ENCODE measurements around the gene RHBDL3. TPM values are rescaled to one million over a fixed set of nuclear protein-coding genes. Genes with fewer than 3 reads are reported as not detected.

Gene RHBDL3
- total RNA-seq, 1 donor from 2014 or later: 4.4 TPM

DNA sequence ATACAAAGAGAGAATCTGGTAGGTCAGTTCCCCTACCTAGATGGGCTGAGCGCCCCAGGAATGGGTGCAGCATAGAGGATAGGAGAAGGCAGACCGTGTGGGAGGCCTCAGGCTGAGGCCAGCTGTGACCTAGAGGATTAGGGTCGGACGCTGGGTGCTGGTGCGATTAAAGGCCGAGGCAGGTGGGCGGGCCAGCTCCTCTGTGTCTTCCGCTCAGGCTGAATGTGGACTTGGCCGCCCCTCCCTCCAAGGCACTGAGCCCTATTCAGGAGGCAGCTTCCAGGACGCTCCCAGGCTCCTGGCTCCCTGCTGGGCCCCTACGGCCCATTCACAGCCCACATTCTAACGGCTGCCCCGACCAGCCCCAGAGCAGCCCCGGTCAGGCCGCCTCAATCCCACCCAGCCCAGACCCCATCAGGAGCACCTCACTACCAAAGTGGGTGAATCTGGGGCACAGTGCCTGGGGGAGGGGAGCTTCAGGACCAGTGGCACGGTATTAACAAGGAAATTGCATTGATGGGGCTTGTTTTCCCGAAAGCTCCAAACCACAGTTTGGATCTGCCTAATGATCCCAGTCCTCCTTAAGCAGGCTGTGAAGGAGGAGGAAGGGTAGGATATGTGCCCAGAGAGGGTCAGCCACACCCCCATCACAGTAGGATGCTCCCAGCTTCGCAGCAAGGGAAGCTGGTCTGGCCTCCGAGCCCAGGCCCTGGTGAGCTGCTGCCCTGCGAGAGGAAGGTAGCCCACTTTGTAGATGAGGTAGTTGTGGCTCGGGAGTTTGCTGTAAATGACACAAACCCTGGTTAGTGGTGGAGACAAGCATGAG, 14.5 kb downstream of the RHBDL3 start:
- no peak for DNase-seq (ENCODE audit: extremely low spot score, unreplicated experiment)
- no peaks in the 10 kb centered on the region for H3K36me3 Mint-ChIP-seq
- no peak overlapping the region for H3K27ac Mint-ChIP-seq
- H3K4me3 Mint-ChIP-seq: no peak overlapping the region
- no peaks in the 10 kb centered on the region for H3K9me3 Mint-ChIP-seq
- peaks cover 15% of the 10 kb centered on the region for H3K4me1 Mint-ChIP-seq (ENCODE audit: unreplicated experiment)
- peaks cover 3% of the 10 kb centered on the region for H3K27me3 Mint-ChIP-seq
- TF ChIP-seq, protein P1, sequence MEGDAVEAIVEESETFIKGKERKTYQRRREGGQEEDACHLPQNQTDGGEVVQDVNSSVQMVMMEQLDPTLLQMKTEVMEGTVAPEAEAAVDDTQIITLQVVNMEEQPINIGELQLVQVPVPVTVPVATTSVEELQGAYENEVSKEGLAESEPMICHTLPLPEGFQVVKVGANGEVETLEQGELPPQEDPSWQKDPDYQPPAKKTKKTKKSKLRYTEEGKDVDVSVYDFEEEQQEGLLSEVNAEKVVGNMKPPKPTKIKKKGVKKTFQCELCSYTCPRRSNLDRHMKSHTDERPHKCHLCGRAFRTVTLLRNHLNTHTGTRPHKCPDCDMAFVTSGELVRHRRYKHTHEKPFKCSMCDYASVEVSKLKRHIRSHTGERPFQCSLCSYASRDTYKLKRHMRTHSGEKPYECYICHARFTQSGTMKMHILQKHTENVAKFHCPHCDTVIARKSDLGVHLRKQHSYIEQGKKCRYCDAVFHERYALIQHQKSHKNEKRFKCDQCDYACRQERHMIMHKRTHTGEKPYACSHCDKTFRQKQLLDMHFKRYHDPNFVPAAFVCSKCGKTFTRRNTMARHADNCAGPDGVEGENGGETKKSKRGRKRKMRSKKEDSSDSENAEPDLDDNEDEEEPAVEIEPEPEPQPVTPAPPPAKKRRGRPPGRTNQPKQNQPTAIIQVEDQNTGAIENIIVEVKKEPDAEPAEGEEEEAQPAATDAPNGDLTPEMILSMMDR (conservative IDR thresholded peaks at IDR 0.05): no peak

DNA sequence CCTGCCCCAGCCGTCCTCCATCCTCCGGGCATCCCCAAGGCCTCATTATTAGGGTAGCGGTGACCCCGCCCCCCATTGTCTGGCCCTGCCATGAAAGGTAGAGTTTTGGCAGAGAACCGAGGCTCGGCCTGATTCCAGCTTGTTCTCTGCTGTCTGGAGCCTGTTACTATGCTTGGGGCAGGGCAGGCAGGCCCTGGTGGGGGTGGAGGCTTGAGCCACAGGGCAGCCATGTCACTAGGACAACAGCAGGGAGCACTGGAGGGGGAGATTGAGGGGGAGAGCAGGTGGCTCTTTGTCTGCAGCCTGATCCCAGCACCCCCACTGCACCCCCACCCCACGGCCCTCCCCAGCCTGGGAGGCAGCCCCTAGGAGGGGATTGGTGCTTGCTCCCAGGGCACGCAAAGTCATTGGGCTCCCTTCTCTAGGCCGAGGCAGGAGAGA, 15.4 kb downstream of the RHBDL3 start:
- no peak for DNase-seq (ENCODE audit: extremely low spot score, unreplicated experiment)
- peaks cover 12% of the 10 kb centered on the region for H3K4me1 Mint-ChIP-seq (ENCODE audit: unreplicated experiment)
- H3K36me3 Mint-ChIP-seq: no peaks in the 10 kb centered on the region
- TF ChIP-seq, protein P1 (conservative IDR thresholded peaks at IDR 0.05): no peak
- H3K9me3 Mint-ChIP-seq: no peaks in the 10 kb centered on the region
- peaks cover 3% of the 10 kb centered on the region for H3K27me3 Mint-ChIP-seq
- no peak overlapping the region for H3K27ac Mint-ChIP-seq
- H3K4me3 Mint-ChIP-seq: no peak overlapping the region

DNA sequence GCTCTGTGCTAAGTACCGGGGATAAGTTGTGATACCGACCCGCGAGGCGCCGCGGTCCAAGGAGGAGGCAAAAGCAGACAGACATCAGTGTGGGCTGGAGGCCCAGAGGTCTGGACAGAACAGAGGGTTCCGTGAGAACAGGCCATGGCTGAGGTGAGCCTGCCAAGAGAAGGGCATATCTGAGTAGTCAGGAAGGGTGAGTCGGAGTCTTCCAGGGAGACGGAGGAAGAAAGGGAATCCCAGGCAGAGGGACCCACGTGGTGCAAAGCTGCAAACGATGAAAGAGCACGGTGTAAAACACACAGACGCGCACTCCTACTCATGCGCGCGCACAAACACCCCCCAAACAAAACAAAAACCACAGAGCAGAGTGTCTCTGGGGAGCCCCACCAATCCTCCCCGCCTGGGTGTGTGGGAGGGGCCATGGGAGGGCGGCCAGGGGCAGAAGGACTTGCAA, 18.1 kb downstream of the RHBDL3 start:
- Mint-ChIP-seq H3K4me3 (no peak overlapping the region), H3K27ac (no peak overlapping the region), H3K36me3 (no peaks in the 10 kb centered on the region), H3K4me1 (ENCODE audit: unreplicated experiment) (peaks cover 11% of the 10 kb centered on the region), H3K27me3 (peaks cover 3% of the 10 kb centered on the region), H3K9me3 (no peaks in the 10 kb centered on the region)
- no peak for DNase-seq (ENCODE audit: extremely low spot score, unreplicated experiment)
- TF ChIP-seq, protein P1 (conservative IDR thresholded peaks at IDR 0.05): no peak

GRCh38 chr17:32285306-32285705, 19.7 kb downstream of the RHBDL3 start:
- Mint-ChIP-seq H3K27ac (no peak overlapping the region), H3K4me1 (ENCODE audit: unreplicated experiment) (peaks cover 9% of the 10 kb centered on the region), H3K36me3 (no peaks in the 10 kb centered on the region), H3K9me3 (no peaks in the 10 kb centered on the region), H3K27me3 (peaks cover 3% of the 10 kb centered on the region), H3K4me3 (no peak overlapping the region)
- TF ChIP-seq, protein P1 (conservative IDR thresholded peaks at IDR 0.05): no peak
- DNase-seq (ENCODE audit: extremely low spot score, unreplicated experiment): no peak

DNA sequence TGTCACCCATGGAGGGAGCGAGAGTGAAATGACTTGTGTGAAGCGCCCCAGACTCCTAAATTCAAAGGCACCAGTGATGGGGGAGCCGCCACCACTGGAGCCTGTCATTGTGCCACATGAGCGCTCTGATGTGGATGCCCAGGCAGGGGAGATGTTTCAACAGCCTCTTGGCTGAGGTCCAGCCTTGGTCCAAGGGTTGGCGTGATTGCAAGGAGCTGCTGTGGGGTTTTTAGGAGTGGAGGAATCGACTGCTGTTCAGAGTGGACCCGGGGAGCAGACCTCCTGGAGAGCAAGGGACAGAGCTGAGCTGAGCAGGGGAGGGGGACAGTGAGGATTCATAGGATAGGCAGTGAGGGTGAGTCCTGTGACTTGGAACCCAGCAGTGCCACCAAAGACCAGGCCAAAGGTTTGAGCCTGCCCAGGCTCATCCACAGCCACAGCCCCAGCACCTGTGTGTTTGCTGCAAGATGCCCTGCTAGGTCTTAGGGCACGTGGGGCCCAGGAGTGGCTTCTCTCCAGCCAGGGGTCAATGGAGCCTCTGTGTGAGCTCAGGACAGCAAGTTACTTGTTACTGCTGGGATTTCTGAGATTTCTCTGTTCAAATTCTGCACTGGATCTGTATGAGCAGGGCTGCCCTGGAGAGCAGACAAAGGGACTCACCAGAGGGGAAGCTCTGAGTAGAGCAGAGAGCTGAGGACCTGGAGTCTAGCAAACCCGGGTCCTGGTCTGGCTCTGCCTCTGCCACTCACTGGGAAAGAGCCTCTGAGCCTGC, 20.3 kb downstream of the RHBDL3 start:
- Mint-ChIP-seq H3K4me3 (no peak overlapping the region), H3K36me3 (no peaks in the 10 kb centered on the region), H3K4me1 (ENCODE audit: unreplicated experiment) (peaks cover 4% of the 10 kb centered on the region), H3K27me3 (peaks cover 3% of the 10 kb centered on the region), H3K27ac (no peak overlapping the region), H3K9me3 (no peaks in the 10 kb centered on the region)
- DNase-seq (ENCODE audit: extremely low spot score, unreplicated experiment): no peak
- TF ChIP-seq, protein P1 (conservative IDR thresholded peaks at IDR 0.05): no peak
